Activated CD4-positive, alpha-beta memory T cell treated with anti-CD3 and anti-CD28 coated beads for 36 hours (primary cell): ENCODE data around the gene METTL23. TPM values are rescaled to one million over a fixed set of nuclear protein-coding genes. Genes with fewer than 3 reads are reported as not detected.

Experiments used
- CTCF ChIA-PET: fragments of 350-600 bp; sonication (Branson Sonifier 250); formaldehyde crosslinking; loops from one replicate; lab custom pipeline; 2021; ENCODE audit warnings: antibody characterized with exemption, inconsistent platforms; lab: Charles Lee
- POLR2A ChIA-PET: fragments of 350-600 bp; sonication (Branson Sonifier 250); formaldehyde crosslinking; loops from one replicate; lab custom pipeline; 2021; ENCODE audit warnings: antibody characterized with exemption; lab: Charles Lee
- DNase-seq: peaks from one replicate; pipeline ENCODE4 v3.0.0-alpha.2; 2020
- H3K27ac Mint-ChIP-seq: one replicate; pipeline ENCODE4 v1.8.0; 2021; ENCODE audit warnings: mixed read lengths
- H3K27me3 Mint-ChIP-seq: one replicate; pipeline ENCODE4 v1.8.0; 2021; ENCODE audit warnings: mixed read lengths
- H3K36me3 Mint-ChIP-seq: one replicate; pipeline ENCODE4 v1.8.0; 2021; ENCODE audit warnings: mixed read lengths
- H3K4me1 Mint-ChIP-seq: one replicate; pipeline ENCODE4 v1.8.0; 2021; ENCODE audit warnings: low read depth, mixed read lengths
- H3K4me3 Mint-ChIP-seq: one replicate; pipeline ENCODE4 v1.8.0; 2021; ENCODE audit warnings: mild to moderate bottlenecking, mixed read lengths
- H3K9me3 Mint-ChIP-seq: one replicate; pipeline ENCODE4 v1.8.0; 2021; ENCODE audit warnings: mixed read lengths
- intact Hi-C: fragments of 100-400 bp; cut with micrococcal nuclease; formaldehyde crosslinking; loops from one replicate; pipeline ENCODE4 v1.15.1; 2023
- total RNA-seq, 2 experiments: library from RNA; stranded (reverse); gene quantifications; one replicate each; pipeline ENCODE4 v1.2.3, GENCODE V29; 2021

METTL23 gene
- total RNA-seq, 2 experiments from 2014 or later = 29.1 to 29.2 TPM

DNA sequence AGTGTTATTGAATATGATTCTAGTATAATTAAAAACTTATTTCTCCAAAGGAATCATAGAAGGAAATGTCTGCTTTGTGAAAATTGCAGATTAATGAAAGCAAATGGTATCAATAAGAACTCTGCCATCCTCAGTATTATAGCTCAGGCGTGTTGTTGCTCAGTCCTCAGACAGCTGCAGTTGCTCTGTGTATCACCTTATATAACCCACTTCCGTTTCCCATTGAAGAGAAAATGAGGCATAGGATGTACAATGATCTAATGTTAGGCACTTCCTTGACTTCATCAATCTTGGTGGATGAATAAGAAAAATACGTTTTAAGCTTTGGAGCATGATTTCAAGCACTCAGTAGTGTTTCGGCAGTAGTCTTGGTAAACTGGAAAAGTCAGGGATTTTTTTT, 25.4 kb downstream of the METTL23 start:
- H3K27me3 Mint-ChIP-seq = no peaks in the 10 kb centered on the region
- H3K4me3 Mint-ChIP-seq = peak overlapping the region; percentile 47
- CTCF ChIA-PET = no interaction called here
- intact Hi-C loops = loop anchor here (5.0 kb wide), 2 partner anchors 40 to 385 kb away; no protein-coding TSS in a partner anchor
- peaks cover 25% of the 10 kb centered on the region for H3K4me1 Mint-ChIP-seq
- peak overlapping the region; percentile 89 for H3K27ac Mint-ChIP-seq
- POLR2A ChIA-PET = interaction anchor here (2.5 kb wide), 2 partner anchors 14 to 22 kb away, joined by 9 to 13 read pairs; partner anchors contain the start of genes MFSD11 and SRSF2
- DNase-seq = peak; percentile 15
- peaks cover 15% of the 10 kb centered on the region for H3K36me3 Mint-ChIP-seq
- H3K9me3 Mint-ChIP-seq = no peaks in the 10 kb centered on the region

- H3K9me3 Mint-ChIP-seq = no peaks in the 10 kb centered on the region
- intact Hi-C loops = loop anchor here (1.0 to 5.0 kb wide), 4 partner anchors 16 to 384 kb away; partner anchors contain the start of gene SRSF2
- H3K36me3 Mint-ChIP-seq = peaks cover 19% of the 10 kb centered on the region
- H3K4me3 Mint-ChIP-seq = peak overlapping the region; percentile 80
- peak overlapping the region; percentile 97 for H3K27ac Mint-ChIP-seq
- DNase-seq = peak; percentile 52
- H3K27me3 Mint-ChIP-seq = no peaks in the 10 kb centered on the region
- peaks cover 25% of the 10 kb centered on the region for H3K4me1 Mint-ChIP-seq
- POLR2A ChIA-PET = interaction anchor here (0.6 to 2.5 kb wide), 5 partner anchors 16 to 30 kb away, joined by 3 to 13 read pairs (median 5); partner anchors contain the start of genes MFSD11 and SRSF2
- CTCF ChIA-PET = interaction anchor here (0.9 kb wide), 1 partner anchor 19 kb away, joined by 3 read pairs; no protein-coding TSS in a partner anchor
Measured at GRCh38 chr17:76753061-76753961, 26.7 kb downstream of the METTL23 start.

DNA sequence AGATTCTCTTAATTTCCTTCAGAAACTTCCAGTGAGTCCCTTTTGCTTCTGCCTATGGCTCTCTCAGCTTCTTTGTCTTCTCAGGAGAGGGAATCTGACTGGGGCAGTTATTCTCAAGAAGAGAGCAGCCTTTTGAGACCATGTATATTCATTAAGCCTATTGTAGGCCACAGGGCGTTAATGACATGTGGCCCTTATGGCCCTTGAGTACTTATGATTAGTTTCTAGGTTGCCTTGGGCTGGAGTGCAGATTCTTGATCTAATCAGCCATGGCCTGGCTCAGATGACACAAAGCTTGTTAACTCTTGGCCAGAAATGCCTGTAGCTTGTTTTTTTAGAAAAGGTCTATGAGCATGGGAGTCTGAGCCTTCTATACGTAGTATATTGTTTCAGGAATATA, 28.6 kb downstream of the METTL23 start:
- Mint-ChIP-seq H3K27me3 (no peaks in the 10 kb centered on the region), H3K36me3 (peaks cover 19% of the 10 kb centered on the region), H3K4me1 (peaks cover 25% of the 10 kb centered on the region), H3K4me3 (no peak overlapping the region), H3K27ac (peak overlapping the region; percentile 18), H3K9me3 (no peaks in the 10 kb centered on the region)
- CTCF ChIA-PET = no interaction called here
- intact Hi-C loops = no loop called here
- POLR2A ChIA-PET = no interaction called here
- no peak for DNase-seq

DNA sequence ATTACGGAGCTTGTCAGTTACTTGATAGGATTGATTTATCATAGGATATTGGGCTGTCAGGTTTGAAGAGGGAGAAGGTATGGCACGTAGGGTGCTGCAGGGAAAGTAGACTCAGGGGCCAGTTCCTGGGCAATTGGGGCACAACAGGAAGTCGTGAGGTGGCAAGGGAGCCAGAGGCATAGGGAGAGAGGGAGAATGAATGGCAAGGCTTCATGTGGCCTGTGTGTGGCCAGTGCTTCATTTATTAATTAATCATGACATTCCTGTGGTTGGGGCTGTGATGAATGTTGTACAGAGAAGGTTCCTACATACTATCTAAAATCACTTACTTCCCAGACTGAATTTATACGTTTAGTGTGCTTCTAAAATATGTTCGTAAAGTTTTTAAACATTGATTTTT, 30.6 kb downstream of the METTL23 start:
- Mint-ChIP-seq H3K9me3 (no peaks in the 10 kb centered on the region), H3K36me3 (peaks cover 17% of the 10 kb centered on the region), H3K27me3 (no peaks in the 10 kb centered on the region), H3K27ac (no peak overlapping the region), H3K4me3 (no peak overlapping the region), H3K4me1 (peaks cover 19% of the 10 kb centered on the region)
- intact Hi-C loops = no loop called here
- ChIA-PET POLR2A (no interaction called here), CTCF (no interaction called here)
- no peak for DNase-seq

DNA sequence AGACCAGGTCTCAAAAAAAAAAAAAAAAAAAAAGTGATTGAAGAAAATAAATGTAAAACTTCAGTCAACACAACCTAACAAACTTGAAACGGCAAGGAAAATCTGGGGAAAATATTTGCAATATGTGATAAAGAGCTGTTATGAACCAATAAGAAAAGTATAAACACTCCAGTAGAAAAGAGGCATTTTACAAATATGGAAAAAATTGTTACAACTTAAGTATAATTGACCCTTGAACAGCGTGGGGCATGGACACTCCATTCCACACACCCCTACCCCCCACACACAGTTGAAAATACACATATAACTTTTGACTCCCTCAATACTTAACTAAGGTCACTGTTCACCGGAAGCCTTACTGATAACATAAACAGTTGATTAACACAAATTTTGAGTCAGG, 31.9 kb downstream of the METTL23 start:
- Mint-ChIP-seq H3K9me3 (no peaks in the 10 kb centered on the region), H3K27ac (no peak overlapping the region), H3K4me3 (no peak overlapping the region), H3K36me3 (peaks cover 12% of the 10 kb centered on the region), H3K4me1 (peaks cover 6% of the 10 kb centered on the region), H3K27me3 (no peaks in the 10 kb centered on the region)
- DNase-seq = no peak
- CTCF ChIA-PET = no interaction called here
- intact Hi-C loops = no loop called here
- POLR2A ChIA-PET = no interaction called here

DNA sequence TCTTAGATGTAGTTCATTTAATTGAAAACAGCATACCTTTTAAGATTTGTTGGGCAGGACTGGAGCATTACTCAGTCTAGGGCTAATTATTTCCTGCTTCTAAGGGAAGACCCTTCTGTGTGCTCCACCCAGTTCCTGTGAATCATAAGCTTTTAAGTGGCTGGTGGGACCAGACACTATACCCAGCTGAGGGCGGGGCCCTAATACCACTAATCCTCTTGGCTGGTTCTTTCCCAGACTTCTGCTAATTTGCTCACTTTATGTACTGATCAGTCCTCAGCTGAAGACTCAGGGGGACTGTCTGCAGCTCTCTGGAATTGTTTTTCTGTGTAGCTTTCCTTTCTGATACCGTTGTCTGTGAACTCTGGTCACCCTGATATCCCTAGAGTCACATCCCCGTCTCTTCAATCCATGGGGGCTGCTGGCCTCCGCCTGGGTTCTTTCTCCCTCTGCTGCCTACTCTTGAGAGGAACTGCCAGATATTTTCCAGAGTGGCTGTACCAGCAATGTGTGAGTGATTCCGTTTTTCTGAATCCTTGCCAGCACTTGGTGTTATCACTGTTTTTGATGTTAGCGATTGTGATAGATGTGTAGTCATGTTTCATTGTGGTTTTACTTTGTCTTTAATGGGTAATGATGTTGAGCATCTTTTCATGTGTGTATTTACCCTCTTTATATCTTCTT, 46.3 kb downstream of the METTL23 start:
- Mint-ChIP-seq H3K4me3 (peak overlapping the region; percentile 67), H3K9me3 (no peaks in the 10 kb centered on the region), H3K36me3 (peaks cover 29% of the 10 kb centered on the region), H3K27me3 (no peaks in the 10 kb centered on the region), H3K4me1 (peaks cover 23% of the 10 kb centered on the region), H3K27ac (peak overlapping the region; percentile 92)
- intact Hi-C loops = loop anchor here (1.0 kb wide), 3 partner anchors 20 to 47 kb away; partner anchors contain the start of genes JMJD6, METTL23 and SRSF2
- CTCF ChIA-PET = interaction anchor here (0.7 to 1.5 kb wide), 4 partner anchors 20 to 46 kb away, joined by 3 to 5 read pairs (median 4); no protein-coding TSS in a partner anchor
- peak; percentile 71 for DNase-seq
- POLR2A ChIA-PET = interaction anchor here (0.7 to 2.8 kb wide), 4 partner anchors 20 to 40 kb away, joined by 3 to 9 read pairs (median 5); partner anchors contain the start of genes MFSD11 and SRSF2

DNA sequence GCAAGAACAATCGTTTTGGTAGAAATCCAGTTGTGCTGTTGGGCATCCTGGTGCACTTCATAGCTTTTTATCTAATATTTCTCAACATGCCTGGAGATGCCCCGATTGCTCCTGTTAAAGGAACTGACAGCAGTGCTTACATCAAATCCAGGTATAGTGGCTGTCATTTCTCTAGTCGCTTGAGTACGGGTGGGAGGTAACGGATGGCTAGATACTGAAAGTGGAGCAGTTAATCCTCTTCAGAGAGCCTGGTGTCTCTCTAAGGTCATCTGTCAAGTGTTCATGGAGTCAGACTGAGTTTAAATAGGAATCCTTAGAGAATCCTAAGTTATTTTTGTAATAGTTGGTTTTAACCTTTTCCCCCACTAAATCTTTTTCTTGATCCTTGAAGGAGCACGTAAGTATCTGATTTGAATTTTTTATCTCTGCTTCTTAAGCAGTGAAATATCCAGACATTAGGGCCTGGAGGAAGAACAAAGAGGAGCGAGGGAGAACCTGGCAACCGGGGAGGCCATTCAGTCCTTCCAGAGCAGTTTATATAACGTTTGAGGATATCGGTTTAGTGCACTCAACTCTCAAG, 48.5 kb downstream of the METTL23 start:
- no peaks in the 10 kb centered on the region for H3K27me3 Mint-ChIP-seq
- H3K9me3 Mint-ChIP-seq = no peaks in the 10 kb centered on the region
- intact Hi-C loops = no loop called here
- ChIA-PET CTCF (no interaction called here), POLR2A (interaction anchor here (2.8 kb wide), 1 partner anchor 22 kb away, joined by 9 read pairs; no protein-coding TSS in a partner anchor)
- H3K4me3 Mint-ChIP-seq = no peak overlapping the region
- H3K36me3 Mint-ChIP-seq = peaks cover 30% of the 10 kb centered on the region
- H3K27ac Mint-ChIP-seq = no peak overlapping the region
- peaks cover 26% of the 10 kb centered on the region for H3K4me1 Mint-ChIP-seq
- DNase-seq = no peak

- intact Hi-C loops = no loop called here
- Mint-ChIP-seq H3K4me3 (no peak overlapping the region), H3K27me3 (no peaks in the 10 kb centered on the region), H3K4me1 (peaks cover 3% of the 10 kb centered on the region), H3K27ac (no peak overlapping the region), H3K9me3 (no peaks in the 10 kb centered on the region), H3K36me3 (peaks cover 10% of the 10 kb centered on the region)
- DNase-seq = no peak
- POLR2A ChIA-PET = no interaction called here
- CTCF ChIA-PET = interaction anchor here (1.1 kb wide), 1 partner anchor 65 kb away, joined by 3 read pairs; no protein-coding TSS in a partner anchor
Measured at GRCh38 chr17:76781056-76781982, 54.7 kb downstream of the METTL23 start.

DNA sequence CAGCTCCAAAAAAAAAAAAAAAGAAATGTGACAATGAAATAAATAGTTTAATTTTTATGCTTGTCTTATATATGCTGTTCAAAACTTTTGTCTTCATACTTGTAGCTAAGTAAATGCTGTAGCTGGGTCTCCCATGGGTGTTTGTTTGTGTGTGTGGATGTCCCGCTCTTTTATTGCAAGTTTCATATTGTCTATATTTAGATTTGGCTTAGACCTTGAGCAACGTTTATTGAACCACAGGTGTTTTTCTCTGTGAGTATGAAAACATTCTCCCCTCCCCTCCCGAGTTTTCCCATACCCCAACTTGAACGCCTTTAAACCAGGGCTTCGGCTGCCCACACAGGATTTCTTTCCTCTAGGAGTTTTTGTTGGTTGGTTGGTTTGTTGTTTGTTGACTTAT, 56.5 kb downstream of the METTL23 start:
- CTCF ChIA-PET = interaction anchor here (0.6 kb wide), 1 partner anchor 421 kb away, joined by 3 read pairs; no protein-coding TSS in a partner anchor
- POLR2A ChIA-PET = no interaction called here
- DNase-seq = no peak

More for the DNA sequence above, 56.5 kb downstream of the METTL23 start:
- Mint-ChIP-seq H3K9me3 (no peaks in the 10 kb centered on the region), H3K4me1 (peaks cover 5% of the 10 kb centered on the region), H3K4me3 (no peak overlapping the region), H3K27ac (no peak overlapping the region), H3K36me3 (peaks cover 4% of the 10 kb centered on the region), H3K27me3 (no peaks in the 10 kb centered on the region)
- intact Hi-C loops = no loop called here
